Motor neuron (in vitro differentiated cells): Measurements from ENCODE around the gene NFX1. TPM values are rescaled to one million over a fixed set of nuclear protein-coding genes. Genes with fewer than 3 reads are reported as not detected.
A peak's percentile ranks its signal among the peaks of the same experiment; 100 is the strongest.
"Not testable (repeated sequence)": the region's sequence is repeated elsewhere in the genome, so short reads cannot be mapped to it uniquely, and the experiment has no call there.

Experiments used
- ATAC-seq, 8 experiments: fragments of 200-7000 bp; cut with Tn5 transposase; replicated peaks in 6 of 8; 2 replicates each; pipeline ENCODE4 v1.8.0; 2021; ENCODE audit warnings: mild to moderate bottlenecking in 8 of 8, moderate library complexity in 8 of 8
- H3K27ac ChIP-seq, 2 donors: fragments of 250-450 bp; sonication (Bioruptor Pico); 2 replicates each; pipeline ENCODE4 v1.9.0; 2021; ENCODE audit warnings: antibody characterized with exemption in 2 of 2, mild to moderate bottlenecking in 2 of 2, moderate library complexity in 1 of 2
- H3K4me1 ChIP-seq, 2 donors: fragments of 250-450 bp; sonication (Bioruptor Pico); replicated peaks in 1 of 2; 2 replicates each; pipeline ENCODE4 v1.6.1; 2021; ENCODE audit warnings: antibody characterized with exemption in 2 of 2, mild to moderate bottlenecking in 2 of 2, moderate library complexity in 1 of 2
- H3K4me3 ChIP-seq, 5 donors: fragments of 250-450 bp; sonication (Bioruptor Pico); 2 replicates each; pipeline ENCODE4 v1.9.0; 2021; ENCODE audit warnings: antibody characterized with exemption in 5 of 5, mild to moderate bottlenecking in 5 of 5, moderate library complexity in 4 of 5
- WGBS, 10 experiments: fragments of 450-650 bp; shearing (Covaris generic); methylation state at CpG; one replicate each; pipeline ENCODE4 v1.0.0; 2022; 5-methylcytosine and 5-hydroxymethylcytosine counted together
- in situ Hi-C, 9 experiments: fragments of 400-800 bp; cut with MboI; loops; one replicate each; pipeline ENCODE4 v1.15.0; 2021; ENCODE audit warnings: low sequenced_read_pairs in 9 of 9, low pct_unique_long_range_greater_than_20kb in 2 of 9; ENCODE audit not compliant: unreplicated experiment in 9 of 9
- total RNA-seq, 8 experiments: library from RNA; unstranded; fragments of 300-600 nt; gene quantifications; 2 replicates each; pipeline versions ENCODE4 v1.2.3 to v1.2.4, GENCODE V29; 2022

Gene NFX1
- total RNA-seq, 8 experiments from 2014 or later = 18.4 to 43.7 (median 28.0) TPM

DNA sequence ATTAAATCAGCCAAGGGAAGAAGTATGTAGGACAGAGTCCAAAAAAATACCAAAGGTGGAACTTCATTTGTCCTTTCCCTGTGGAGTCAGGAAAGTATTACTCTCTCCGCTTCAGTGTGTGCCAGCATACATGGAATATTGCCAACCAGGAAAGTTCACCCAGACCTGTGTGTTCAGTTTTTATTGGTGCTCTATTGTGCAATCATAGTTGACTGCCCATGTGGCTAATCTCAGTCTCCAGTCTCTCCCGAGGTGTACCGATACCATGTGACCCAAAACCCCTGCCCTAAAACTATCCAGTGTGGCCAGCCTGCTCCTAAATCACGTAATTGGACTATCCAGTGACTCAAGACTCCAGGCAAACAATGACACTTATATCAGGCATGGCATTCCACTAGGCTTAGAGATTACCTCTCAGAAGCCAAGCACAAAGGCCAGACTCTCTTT is 38.8 kb downstream of the NFX1 start:
- Histone ChIP-seq H3K4me1 (no peaks in the 10 kb centered on the region), H3K27ac (no peak overlapping the region), H3K4me3 (no peak overlapping the region)
- in situ Hi-C loops = no loop called here
- no peak for ATAC-seq
- 23 to 100% (median 90%) methylated on average over 1 to 4 of the region's 4 CpGs; no CpG with 5 or more reads in 2 of the 10 experiments for WGBS, 10 experiments

DNA sequence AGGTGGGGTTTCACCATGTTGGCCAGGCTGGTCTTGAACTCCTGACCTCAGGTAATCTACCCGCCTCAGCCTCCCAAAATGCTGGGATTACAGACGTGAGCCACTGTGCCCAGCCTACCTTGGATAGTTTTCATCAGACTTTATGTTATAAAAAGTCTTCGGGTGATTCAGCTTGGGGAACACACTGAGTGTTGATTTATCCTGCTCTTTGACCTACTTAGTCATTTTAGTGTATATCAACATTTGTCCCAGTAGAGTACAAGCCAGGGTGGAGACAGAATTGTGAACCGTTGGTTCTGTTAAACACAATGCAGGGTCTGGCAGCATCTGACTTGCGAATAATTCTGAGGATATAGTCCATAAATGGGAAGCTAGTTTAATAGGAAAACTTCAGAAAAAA is 39.7 kb downstream of the NFX1 start:
- Histone ChIP-seq H3K4me3 (no peak overlapping the region), H3K27ac (no peak overlapping the region), H3K4me1 (no peaks in the 10 kb centered on the region)
- in situ Hi-C loops = no loop called here
- ATAC-seq = peak in 2 of 8 experiments; percentile 56 to 74
- 27 to 100% (median 93%) methylated on average over 1 to 5 of the region's 5 CpGs; no CpG with 5 or more reads in 1 of the 10 experiments for WGBS, 10 experiments

DNA sequence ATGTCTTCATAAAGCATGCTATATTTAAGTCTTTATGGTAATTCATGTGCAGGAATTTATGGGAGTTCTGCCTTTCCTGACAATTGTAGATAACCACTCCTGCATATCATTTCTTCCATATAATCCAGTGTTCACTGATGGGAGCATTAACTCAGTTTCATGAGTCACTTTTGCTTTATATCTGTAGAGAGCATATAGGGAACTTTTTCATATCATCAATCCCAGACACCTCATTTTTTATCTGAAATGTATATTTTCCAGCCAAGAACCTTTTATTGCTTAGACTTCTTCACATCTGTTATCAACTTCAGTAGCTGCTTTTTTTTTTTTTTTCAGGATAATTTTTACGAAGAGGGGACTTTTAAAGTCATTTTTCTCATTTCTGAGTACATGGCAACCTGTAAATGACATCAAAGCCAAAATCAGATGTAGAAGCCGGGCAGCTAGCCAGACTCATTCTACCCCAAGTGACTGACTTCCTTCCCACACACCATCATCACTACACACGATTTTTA is 41.1 kb downstream of the NFX1 start:
- Histone ChIP-seq H3K4me3 (no peak overlapping the region), H3K27ac (no peak overlapping the region), H3K4me1 (no peaks in the 10 kb centered on the region)
- peak in 3 of 8 experiments; percentile 13 to 63 (median 29) for ATAC-seq
- in situ Hi-C loops = no loop called here
- WGBS, 10 experiments = 40 to 95% (median 83%) methylated on average over 1 to 3 of the region's 3 CpGs; no CpG with 5 or more reads in 1 of the 10 experiments

DNA sequence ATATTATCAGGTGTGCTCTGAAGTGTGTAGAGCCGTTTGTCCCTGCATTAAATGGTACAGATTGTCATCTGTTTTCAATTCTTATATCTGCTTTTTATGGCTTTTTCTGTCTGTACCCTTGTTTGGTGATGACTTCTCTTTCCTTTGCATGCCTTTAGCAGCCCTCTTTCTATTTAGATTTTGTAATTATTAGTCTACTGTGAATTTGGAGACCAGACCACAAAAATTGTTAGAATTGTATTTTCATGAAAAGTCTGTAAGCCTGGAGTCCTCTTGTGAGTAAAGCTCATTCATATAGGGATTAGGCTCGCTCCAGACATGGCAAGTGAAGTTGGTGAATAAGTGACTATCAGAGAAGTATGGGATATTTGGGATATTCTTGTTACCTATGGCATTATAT is 41.7 kb downstream of the NFX1 start:
- no peak overlapping the region for H3K27ac ChIP-seq
- ATAC-seq = no peak
- 0 to 100% (median 67%) methylated on average over 1 to 2 of the region's 2 CpGs; no CpG with 5 or more reads in 2 of the 10 experiments for WGBS, 10 experiments
- no peak overlapping the region for H3K4me3 ChIP-seq
- in situ Hi-C loops = no loop called here
- no peaks in the 10 kb centered on the region for H3K4me1 ChIP-seq

DNA sequence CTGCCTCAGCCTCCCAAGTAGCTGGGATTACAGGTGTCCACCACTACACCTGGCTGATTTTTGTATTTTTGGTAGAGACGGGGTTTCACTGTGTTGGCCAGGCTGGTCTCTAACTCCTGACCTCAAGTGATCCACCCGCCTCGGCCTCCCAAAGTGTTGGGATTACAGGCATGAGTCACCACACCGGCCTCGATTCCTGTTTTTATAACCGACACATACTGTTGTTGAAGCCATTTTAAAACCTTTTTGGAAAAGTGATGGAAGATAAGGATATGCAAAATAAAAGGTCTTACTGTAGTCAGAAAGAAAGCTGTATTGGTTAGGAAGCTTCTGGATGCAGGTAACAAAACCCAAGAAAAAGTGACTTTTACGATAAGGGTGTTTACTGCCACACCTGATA is 42.6 kb downstream of the NFX1 start:
- ATAC-seq, H3K27ac ChIP-seq, H3K4me3 ChIP-seq, in situ Hi-C loops, H3K4me1 ChIP-seq: not testable (repeated sequence)
- WGBS, 10 experiments = 88 to 100% (median 100%) methylated on average over 1 to 7 of the region's 7 CpGs; no CpG with 5 or more reads in 1 of the 10 experiments

DNA sequence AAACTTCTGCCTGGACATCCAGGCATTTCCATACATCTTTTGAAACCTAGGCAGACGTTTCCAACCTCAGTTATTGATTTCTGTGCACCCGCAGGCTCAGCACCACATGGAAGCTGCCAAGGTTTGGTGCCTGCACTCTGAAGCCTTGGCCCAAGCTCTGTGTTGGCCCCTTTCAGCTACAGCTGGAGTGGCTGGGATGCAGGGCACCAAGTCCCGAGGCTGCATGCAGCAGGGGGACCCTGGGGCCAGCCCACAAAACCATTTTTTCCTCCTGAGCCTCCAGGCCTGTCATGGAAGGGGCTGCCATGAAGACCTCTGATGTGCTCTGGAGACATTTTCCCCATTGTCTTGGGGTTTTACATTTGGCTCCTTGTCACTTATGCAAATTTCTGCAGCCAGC is 49.9 kb downstream of the NFX1 start:
- no peak overlapping the region for H3K4me3 ChIP-seq
- WGBS, 10 experiments = 83 to 100% (median 100%) methylated on average over 1 to 3 of the region's 3 CpGs; no CpG with 5 or more reads in 5 of the 10 experiments
- in situ Hi-C loops = no loop called here
- no peak for ATAC-seq
- no peaks in the 10 kb centered on the region for H3K4me1 ChIP-seq
- H3K27ac ChIP-seq = no peak overlapping the region

DNA sequence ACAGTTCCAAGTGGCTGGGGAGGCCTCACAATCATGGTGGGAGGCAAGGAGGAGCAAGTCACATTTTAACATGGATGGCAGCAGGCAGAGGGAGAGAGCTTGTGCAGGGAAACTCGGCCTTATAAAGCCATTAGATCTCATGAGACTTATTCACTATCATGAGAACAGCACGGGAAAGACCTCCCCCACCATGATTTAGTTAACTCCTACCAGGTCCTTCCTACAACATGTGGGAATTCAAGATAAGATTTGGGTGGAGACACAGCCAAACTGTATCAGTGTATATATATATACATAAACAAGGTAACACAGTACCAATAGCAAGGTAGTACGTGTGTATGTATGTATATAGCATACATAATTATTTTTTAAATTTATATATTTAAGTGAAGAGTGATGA is 50.9 kb downstream of the NFX1 start:
- no peaks in the 10 kb centered on the region for H3K4me1 ChIP-seq
- no peak overlapping the region for H3K27ac ChIP-seq
- ATAC-seq = no peak
- 80 to 100% (median 92%) methylated on average over 1 to 3 of the region's 3 CpGs; no CpG with 5 or more reads in 3 of the 10 experiments for WGBS, 10 experiments
- in situ Hi-C loops = no loop called here
- H3K4me3 ChIP-seq = no peak overlapping the region

DNA sequence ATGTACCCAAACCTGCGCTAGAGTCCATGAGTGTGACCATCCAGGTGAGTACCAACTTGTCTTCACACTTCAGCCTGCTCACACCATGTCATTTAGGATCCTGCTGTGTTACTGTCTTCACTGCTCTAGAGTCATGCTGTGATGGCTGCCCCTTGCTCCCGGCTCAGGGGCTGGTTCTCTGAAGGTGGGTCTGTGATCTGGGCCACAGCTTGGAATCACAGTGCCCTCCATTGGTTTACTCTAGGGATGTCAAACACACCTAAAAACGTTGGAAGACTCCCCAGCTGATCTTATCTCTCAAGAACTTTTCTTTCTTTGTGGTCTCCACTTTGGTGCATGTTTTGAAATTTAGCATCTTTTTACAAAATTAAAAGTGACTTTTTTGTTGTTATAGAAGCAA is 53.8 kb downstream of the NFX1 start:
- in situ Hi-C loops = no loop called here
- WGBS, 10 experiments = 80 to 100% (median 96%) methylated on average over 1 to 2 of the region's 3 CpGs; no CpG with 5 or more reads in 4 of the 10 experiments
- Histone ChIP-seq H3K4me3 (no peak overlapping the region), H3K4me1 (no peaks in the 10 kb centered on the region), H3K27ac (no peak overlapping the region)
- ATAC-seq = no peak

DNA sequence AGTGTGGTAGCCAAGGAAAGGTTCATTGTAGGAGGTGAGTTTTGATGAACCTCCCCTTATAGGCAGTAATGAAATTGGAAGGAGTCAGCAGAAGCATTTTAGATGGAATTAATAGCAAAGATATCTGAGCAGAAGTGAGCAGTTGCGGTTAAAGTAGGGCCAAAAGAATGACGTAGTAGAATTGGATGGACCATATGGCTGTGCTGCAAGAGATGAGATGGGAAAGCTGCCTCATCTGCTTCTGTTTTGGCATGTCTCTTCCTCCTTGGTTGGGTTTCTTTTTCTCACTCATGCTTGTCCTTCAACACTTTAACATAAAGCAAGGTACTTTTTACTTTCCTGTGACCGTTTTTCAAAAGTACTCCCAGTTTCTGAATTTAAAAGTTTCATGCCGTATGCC is 56.2 kb downstream of the NFX1 start:
- in situ Hi-C loops = no loop called here
- Histone ChIP-seq H3K4me3 (no peak overlapping the region), H3K27ac (no peak overlapping the region), H3K4me1 (no peaks in the 10 kb centered on the region)
- 80 to 100% (median 90%) methylated on average over 1 to 4 of the region's 4 CpGs; no CpG with 5 or more reads in 1 of the 10 experiments for WGBS, 10 experiments
- ATAC-seq = no peak

DNA sequence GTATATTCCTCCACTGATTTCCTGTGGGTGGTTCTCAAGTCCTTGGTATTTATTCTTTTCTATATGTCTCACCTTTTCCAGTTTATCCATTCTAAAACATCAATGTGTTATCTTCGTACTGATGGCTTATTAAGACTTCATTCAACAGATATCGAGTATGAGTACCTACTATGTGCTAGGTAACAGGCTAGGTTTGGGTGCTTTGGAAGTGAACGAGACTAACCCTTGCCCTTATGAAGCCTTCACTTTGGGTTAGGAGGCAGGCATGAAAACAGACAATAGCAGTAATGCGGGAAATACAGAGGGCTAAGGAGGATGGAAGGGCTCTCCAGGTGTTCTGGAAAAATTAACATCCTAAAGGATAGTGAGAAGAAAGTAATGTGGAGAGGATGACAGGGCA is 58.7 kb downstream of the NFX1 start:
- in situ Hi-C loops = no loop called here
- WGBS, 10 experiments = 91 to 100% (median 94%) methylated on average over 1 to 4 of the region's 4 CpGs; no CpG with 5 or more reads in 2 of the 10 experiments
- ATAC-seq = no peak
- no peak overlapping the region for H3K27ac ChIP-seq
- no peak overlapping the region for H3K4me3 ChIP-seq
- no peaks in the 10 kb centered on the region for H3K4me1 ChIP-seq

DNA sequence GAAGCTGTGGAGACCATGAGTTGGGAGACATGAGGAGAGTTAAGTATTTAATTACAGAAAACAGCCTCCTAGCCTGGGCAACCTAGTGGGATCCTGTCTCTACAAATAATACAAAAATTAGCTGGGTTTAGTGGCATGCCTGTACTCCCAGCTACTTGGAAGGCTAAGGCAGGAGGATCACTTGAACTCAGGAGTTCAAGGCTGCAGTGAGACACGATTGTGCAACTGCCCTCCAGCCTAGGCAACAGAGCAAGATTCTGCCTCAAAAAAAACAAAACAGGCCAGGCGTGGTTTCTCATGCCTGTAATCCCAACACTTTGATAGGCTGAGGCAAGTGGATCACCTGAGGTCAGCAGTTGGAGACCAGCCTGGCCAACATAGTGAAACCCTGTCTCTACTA is 59.4 kb downstream of the NFX1 start:
- 0 to 100% (median 90%) methylated on average over 1 to 2 of the region's 2 CpGs; no CpG with 5 or more reads in 4 of the 10 experiments for whole genome bisulfite sequencing, 10 experiments
- ATAC-seq = no peak
- no peaks in the 10 kb centered on the region for H3K4me1 ChIP-seq
- in situ Hi-C loops = no loop called here
- no peak overlapping the region for H3K4me3 ChIP-seq
- no peak overlapping the region for H3K27ac ChIP-seq

DNA sequence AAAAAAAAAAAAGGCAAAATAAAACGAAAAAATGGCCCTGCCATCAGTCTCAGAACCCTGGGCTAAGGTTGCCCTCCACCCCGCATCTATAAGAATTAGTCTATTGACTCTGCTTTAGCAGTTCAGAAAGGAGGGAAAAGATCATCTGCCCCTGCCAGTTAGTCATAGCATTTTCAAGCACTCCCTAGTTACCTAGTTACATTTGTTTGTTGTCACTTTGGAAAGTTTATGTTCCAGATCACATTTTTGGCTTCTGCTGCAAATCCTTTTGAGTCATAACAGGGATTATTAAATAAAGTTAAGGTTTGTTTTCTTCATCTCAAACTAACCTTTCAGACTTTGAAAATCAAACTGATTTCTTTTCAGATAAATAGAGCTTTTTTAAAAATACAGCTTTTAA is 60.0 kb downstream of the NFX1 start:
- peak in 3 of 8 experiments; percentile 27 to 57 (median 37) for ATAC-seq
- Histone ChIP-seq H3K4me3 (no peak overlapping the region), H3K27ac (no peak overlapping the region), H3K4me1 (no peaks in the 10 kb centered on the region)
- in situ Hi-C loops = no loop called here
- WGBS, 10 experiments = 44 to 100% (median 70%) methylated on average over 1 to 2 of the region's 2 CpGs; no CpG with 5 or more reads in 4 of the 10 experiments

DNA sequence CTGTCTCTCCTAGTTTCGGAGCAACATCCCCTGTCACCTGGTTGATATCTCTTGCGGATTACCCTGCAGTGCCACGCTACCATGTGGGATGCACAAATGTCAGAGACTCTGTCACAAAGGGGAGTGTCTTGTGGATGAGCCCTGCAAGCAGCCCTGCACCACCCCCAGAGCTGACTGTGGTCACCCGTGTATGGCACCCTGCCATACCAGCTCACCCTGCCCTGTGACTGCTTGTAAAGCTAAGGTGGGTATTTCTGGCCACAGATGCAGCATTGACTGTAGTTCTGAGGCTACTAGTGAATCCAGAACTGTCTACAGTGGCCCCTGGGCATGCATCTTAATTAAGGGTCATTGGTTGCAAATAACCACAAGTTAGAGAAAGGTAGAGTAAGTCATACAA is 61.2 kb downstream of the NFX1 start:
- Histone ChIP-seq H3K4me1 (no peaks in the 10 kb centered on the region), H3K27ac (no peak overlapping the region), H3K4me3 (no peak overlapping the region)
- 94 to 100% (median 100%) methylated on average over 1 to 3 of the region's 4 CpGs; no CpG with 5 or more reads in 5 of the 10 experiments for WGBS, 10 experiments
- ATAC-seq = no peak
- in situ Hi-C loops = no loop called here

DNA sequence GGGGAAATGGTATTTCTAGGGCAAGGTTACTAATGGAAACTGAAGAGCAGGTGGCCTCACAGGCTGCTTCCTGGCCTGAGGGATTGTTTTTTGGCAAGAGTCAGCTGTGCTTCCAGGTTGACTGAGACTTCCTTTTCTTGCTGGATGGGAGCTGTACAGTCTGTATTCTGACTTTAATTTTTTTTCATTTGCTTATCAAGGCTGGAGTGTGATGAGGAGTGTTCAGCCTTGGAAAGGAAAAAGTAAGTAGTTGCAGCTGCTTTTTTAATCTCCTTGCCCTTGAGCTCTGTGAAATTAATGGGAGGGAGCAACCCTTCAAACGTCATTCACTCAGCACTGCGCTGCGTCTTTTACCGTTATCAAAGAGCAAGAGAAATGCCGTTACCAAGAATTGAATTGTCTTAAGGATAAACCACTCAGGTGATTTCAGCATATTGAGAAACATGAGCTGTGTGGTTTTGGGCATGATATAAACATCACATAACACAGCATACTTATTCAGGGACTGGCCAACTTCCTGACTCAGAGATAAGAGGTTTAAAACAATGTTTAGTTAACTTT is 64.4 kb downstream of the NFX1 start:
- Histone ChIP-seq H3K4me1 (no peaks in the 10 kb centered on the region), H3K4me3 (no peak overlapping the region), H3K27ac (no peak overlapping the region)
- WGBS, 10 experiments = 67 to 100% (median 87%) methylated on average over 1 to 5 of the region's 5 CpGs; no CpG with 5 or more reads in 3 of the 10 experiments
- in situ Hi-C loops = no loop called here
- ATAC-seq = no peak
